Measurements from ENCODE around the gene SLF2.

Gene SLF2

GRCh38 chr10:100976906-100977305 lies 64.1 kb downstream of the SLF2 start:
- Histone ChIP-seq H3K4me1 (ENCODE audit: insufficient read depth, insufficient read length) (peaks cover 8% of the 10 kb centered on the region), H3K27me3 (ENCODE audit: insufficient read depth, insufficient read length) (no peaks in the 10 kb centered on the region), H3K9me3 (ENCODE audit: insufficient read depth, low read length) (no peaks in the 10 kb centered on the region), H3K36me3 (ENCODE audit: insufficient read depth, insufficient read length, low read length) (peaks cover 32% of the 10 kb centered on the region), H3K4me3 (ENCODE audit: insufficient read length, low read depth) (no peak overlapping the region), H3K9ac (ENCODE audit: insufficient read length, low read depth) (no peak overlapping the region)
- TF ChIP-seq ZNF274 (IDR thresholded peaks at IDR 0.05; ENCODE audit: low read depth, low read length), result no peak
- no peak for DNase-seq (ENCODE audit: low read depth, low spot score)

GRCh38 chr10:100977436-100977835 lies 64.7 kb downstream of the SLF2 start:
- Histone ChIP-seq H3K9me3 (ENCODE audit: insufficient read depth, low read length) (no peaks in the 10 kb centered on the region), H3K4me1 (ENCODE audit: insufficient read depth, insufficient read length) (peaks cover 5% of the 10 kb centered on the region), H3K36me3 (ENCODE audit: insufficient read depth, insufficient read length, low read length) (peaks cover 35% of the 10 kb centered on the region), H3K4me3 (ENCODE audit: insufficient read length, low read depth) (no peak overlapping the region), H3K9ac (ENCODE audit: insufficient read length, low read depth) (no peak overlapping the region), H3K27me3 (ENCODE audit: insufficient read depth, insufficient read length) (no peaks in the 10 kb centered on the region)
- TF ChIP-seq ZNF274 (IDR thresholded peaks at IDR 0.05; ENCODE audit: low read depth, low read length) (no peak), SUZ12 (IDR thresholded peaks at IDR 0.05; ENCODE audit: extremely low read depth, insufficient read depth, insufficient read length) (no peak), YY1 (IDR thresholded peaks at IDR 0.05; ENCODE audit: insufficient read depth, insufficient read length) (no peak)
- DNase-seq (ENCODE audit: low read depth, low spot score), result no peak

- Histone ChIP-seq H3K27me3 (ENCODE audit: insufficient read depth, insufficient read length) (no peaks in the 10 kb centered on the region), H3K9me3 (ENCODE audit: insufficient read depth, low read length) (no peaks in the 10 kb centered on the region), H3K36me3 (ENCODE audit: insufficient read depth, insufficient read length, low read length) (peaks cover 40% of the 10 kb centered on the region), H3K9ac (ENCODE audit: insufficient read length, low read depth) (no peak overlapping the region), H3K4me3 (ENCODE audit: insufficient read length, low read depth) (no peak overlapping the region), H3K4me1 (ENCODE audit: insufficient read depth, insufficient read length) (no peaks in the 10 kb centered on the region)
- TF ChIP-seq ZNF274 (IDR thresholded peaks at IDR 0.05; ENCODE audit: low read depth, low read length), result no peak
- no peak for TF ChIP-seq YY1 (IDR thresholded peaks at IDR 0.05; ENCODE audit: insufficient read depth, insufficient read length)
- no peak for TF ChIP-seq SUZ12 (IDR thresholded peaks at IDR 0.05; ENCODE audit: extremely low read depth, insufficient read depth, insufficient read length)
- no peak for DNase-seq (ENCODE audit: low read depth, low spot score)
These were observed 65.5 kb downstream of the SLF2 start for GRCh38 chr10:100978121-100978900.

GRCh38 chr10:100978901-100979195 lies 66.1 kb downstream of the SLF2 start:
- H3K27me3 ChIP-seq (ENCODE audit: insufficient read depth, insufficient read length), result no peaks in the 10 kb centered on the region
- no peaks in the 10 kb centered on the region for H3K4me1 ChIP-seq (ENCODE audit: insufficient read depth, insufficient read length)
- DNase-seq (ENCODE audit: low read depth, low spot score), result no peak
- H3K9ac ChIP-seq (ENCODE audit: insufficient read length, low read depth), result no peak overlapping the region
- TF ChIP-seq YY1 (IDR thresholded peaks at IDR 0.05; ENCODE audit: insufficient read depth, insufficient read length) (no peak), ZNF274 (IDR thresholded peaks at IDR 0.05; ENCODE audit: low read depth, low read length) (no peak)
- no peaks in the 10 kb centered on the region for H3K9me3 ChIP-seq (ENCODE audit: insufficient read depth, low read length)
- H3K36me3 ChIP-seq (ENCODE audit: insufficient read depth, insufficient read length, low read length), result peaks cover 42% of the 10 kb centered on the region
- no peak overlapping the region for H3K4me3 ChIP-seq (ENCODE audit: insufficient read length, low read depth)

DNA sequence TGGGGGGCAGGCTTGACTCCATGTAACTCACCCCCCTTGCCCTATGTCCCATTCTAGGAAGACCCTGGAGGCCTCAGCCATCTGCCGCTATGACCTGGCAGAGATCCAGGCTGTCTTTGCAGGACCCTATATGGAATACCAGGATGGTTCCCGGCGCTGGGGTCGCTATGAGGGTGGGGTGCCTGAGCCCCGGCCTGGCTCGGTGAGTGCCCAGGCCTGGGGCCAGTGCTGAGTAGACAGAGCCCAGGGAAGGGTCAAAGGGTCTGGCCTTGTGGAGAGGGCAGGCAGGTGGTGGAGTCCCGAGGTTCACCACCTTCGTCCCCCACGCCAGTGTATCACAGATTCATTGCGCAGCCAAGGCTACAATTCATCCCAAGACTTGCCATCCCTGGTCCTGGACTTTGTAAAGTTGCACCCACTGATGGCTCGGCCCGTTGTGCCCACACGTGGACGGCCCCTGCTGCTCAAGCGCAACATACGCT lies 67.1 kb downstream of the SLF2 start:
- H3K9ac ChIP-seq (ENCODE audit: insufficient read length, low read depth), result no peak overlapping the region
- no peaks in the 10 kb centered on the region for H3K27me3 ChIP-seq (ENCODE audit: insufficient read depth, insufficient read length)
- TF ChIP-seq SUZ12 (IDR thresholded peaks at IDR 0.05; ENCODE audit: extremely low read depth, insufficient read depth, insufficient read length) (no peak), YY1 (IDR thresholded peaks at IDR 0.05; ENCODE audit: insufficient read depth, insufficient read length) (no peak), ZNF274 (IDR thresholded peaks at IDR 0.05; ENCODE audit: low read depth, low read length) (no peak)
- no peak for DNase-seq (ENCODE audit: low read depth, low spot score)
- H3K9me3 ChIP-seq (ENCODE audit: insufficient read depth, low read length), result no peaks in the 10 kb centered on the region
- peaks cover 42% of the 10 kb centered on the region for H3K36me3 ChIP-seq (ENCODE audit: insufficient read depth, insufficient read length, low read length)
- no peaks in the 10 kb centered on the region for H3K4me1 ChIP-seq (ENCODE audit: insufficient read depth, insufficient read length)
- H3K4me3 ChIP-seq (ENCODE audit: insufficient read length, low read depth), result no peak overlapping the region

- DNase-seq (ENCODE audit: low read depth, low spot score), result no peak
- TF ChIP-seq ZNF274 (IDR thresholded peaks at IDR 0.05; ENCODE audit: low read depth, low read length) (no peak), YY1 (IDR thresholded peaks at IDR 0.05; ENCODE audit: insufficient read depth, insufficient read length) (no peak), SUZ12 (IDR thresholded peaks at IDR 0.05; ENCODE audit: extremely low read depth, insufficient read depth, insufficient read length) (no peak)
These were observed 67.5 kb downstream of the SLF2 start for GRCh38 chr10:100980311-100980710.

DNA sequence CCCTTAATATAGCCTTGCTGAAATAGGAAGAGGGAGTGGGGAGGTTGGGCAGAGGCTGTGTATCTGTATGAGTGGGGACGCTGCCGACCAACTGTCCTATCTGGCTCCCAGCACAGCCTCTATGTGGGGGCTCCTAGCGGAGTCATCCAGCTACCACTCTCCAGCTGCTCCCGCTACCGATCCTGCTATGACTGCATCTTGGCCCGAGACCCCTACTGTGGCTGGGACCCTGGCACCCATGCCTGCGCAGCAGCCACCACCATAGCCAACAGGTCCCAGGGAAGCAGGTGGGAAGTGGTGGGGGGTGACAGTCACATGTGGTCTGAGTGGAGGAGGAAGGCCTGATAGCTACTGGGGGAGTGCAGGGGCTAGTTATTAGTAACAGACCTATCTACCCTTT lies 67.9 kb downstream of the SLF2 start:
- TF ChIP-seq YY1 (IDR thresholded peaks at IDR 0.05; ENCODE audit: insufficient read depth, insufficient read length) (no peak), SUZ12 (IDR thresholded peaks at IDR 0.05; ENCODE audit: extremely low read depth, insufficient read depth, insufficient read length) (no peak), ZNF274 (IDR thresholded peaks at IDR 0.05; ENCODE audit: low read depth, low read length) (no peak)
- Histone ChIP-seq H3K27me3 (ENCODE audit: insufficient read depth, insufficient read length) (no peaks in the 10 kb centered on the region), H3K36me3 (ENCODE audit: insufficient read depth, insufficient read length, low read length) (peaks cover 48% of the 10 kb centered on the region)

More at GRCh38 chr10:100980311-100980710, 67.5 kb downstream of the SLF2 start:
- Histone ChIP-seq H3K4me1 (ENCODE audit: insufficient read depth, insufficient read length) (no peaks in the 10 kb centered on the region), H3K36me3 (ENCODE audit: insufficient read depth, insufficient read length, low read length) (peaks cover 44% of the 10 kb centered on the region), H3K9ac (ENCODE audit: insufficient read length, low read depth) (no peak overlapping the region), H3K9me3 (ENCODE audit: insufficient read depth, low read length) (no peaks in the 10 kb centered on the region), H3K27me3 (ENCODE audit: insufficient read depth, insufficient read length) (no peaks in the 10 kb centered on the region), H3K4me3 (ENCODE audit: insufficient read length, low read depth) (no peak overlapping the region)

More for the DNA sequence above, 67.9 kb downstream of the SLF2 start:
- no peak overlapping the region for H3K9ac ChIP-seq (ENCODE audit: insufficient read length, low read depth)
- H3K4me3 ChIP-seq (ENCODE audit: insufficient read length, low read depth), result no peak overlapping the region
- no peaks in the 10 kb centered on the region for H3K4me1 ChIP-seq (ENCODE audit: insufficient read depth, insufficient read length)
- no peak for DNase-seq (ENCODE audit: low read depth, low spot score)
- no peaks in the 10 kb centered on the region for H3K9me3 ChIP-seq (ENCODE audit: insufficient read depth, low read length)
